IPS-NIHi7 (cell line): ENCODE measurements around the gene DGKG.

Source experiments
- DNase-seq: peaks from one replicate; pipeline ENCODE4 v3.0.0; 2012; ENCODE audit warnings: mixed read lengths; ENCODE audit errors: extremely low spot score

DGKG gene

DNA sequence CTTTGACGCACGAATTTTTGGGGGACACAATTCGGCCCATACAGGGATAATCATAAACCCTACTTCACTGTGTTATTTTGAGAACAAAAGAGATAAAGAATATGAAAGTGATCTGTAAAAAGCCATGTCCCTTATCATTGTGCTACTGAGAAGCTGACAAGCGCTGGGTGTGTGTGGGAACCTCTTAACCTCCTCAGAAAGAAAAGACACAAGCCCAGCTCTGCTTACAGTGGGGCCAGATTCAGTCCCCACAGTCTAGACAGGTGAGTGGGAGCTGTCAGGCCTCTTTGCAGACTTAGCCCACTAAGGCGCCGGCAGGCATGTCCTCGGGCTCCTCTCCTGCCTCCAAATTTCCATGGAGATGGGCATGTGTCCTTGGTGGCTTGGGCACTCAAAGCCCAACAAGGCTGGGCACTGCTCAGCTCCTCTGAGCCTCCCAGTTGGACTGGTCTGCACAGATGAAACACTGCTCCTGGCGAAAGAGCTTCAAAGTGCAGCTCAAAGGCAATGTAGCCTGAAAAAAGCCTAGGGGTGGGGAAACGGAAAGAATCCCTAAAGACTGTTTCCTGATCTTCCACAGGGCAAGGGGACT is 188.7 kb downstream of the DGKG start:
- no peak for DNase-seq

DNA sequence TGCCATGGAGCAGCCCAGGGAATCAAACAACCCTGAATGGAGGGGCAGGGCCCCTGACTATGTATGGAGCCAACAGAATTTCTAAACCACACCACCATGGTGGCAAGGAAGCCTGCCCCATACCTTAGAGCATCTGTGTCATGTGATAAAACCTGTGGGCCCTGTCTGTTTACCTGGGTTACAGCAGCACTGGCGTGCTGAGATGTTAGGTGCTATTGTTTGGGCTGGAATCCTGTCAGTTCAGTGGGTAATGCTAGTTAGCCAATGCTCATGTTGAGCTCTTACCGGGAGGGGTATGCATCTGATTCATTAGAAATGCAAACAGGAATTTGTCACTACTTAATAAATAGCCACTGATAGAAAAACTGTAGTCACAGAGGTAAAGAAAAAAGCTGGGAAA is 189.7 kb downstream of the DGKG start:
- DNase-seq = no peak

DNA sequence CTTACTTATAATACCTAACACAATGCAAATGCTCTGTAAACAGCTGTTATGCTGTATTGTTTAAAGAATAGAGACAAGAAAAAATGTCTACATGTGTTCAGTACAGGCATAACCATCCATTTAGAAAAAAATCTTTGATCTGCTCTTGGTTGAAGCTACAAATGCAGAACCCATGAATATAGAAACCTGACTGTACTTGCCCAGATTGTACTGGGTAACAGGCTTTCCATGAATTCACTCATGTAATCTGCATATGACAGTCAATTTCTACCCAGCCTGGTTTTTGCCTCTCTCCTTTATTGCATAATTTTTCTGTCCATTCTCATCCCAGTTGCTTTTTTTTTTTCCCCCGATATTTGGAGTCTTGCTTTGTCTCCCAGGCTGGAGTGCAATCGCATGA is 190.5 kb downstream of the DGKG start:
- no peak for DNase-seq

DNA sequence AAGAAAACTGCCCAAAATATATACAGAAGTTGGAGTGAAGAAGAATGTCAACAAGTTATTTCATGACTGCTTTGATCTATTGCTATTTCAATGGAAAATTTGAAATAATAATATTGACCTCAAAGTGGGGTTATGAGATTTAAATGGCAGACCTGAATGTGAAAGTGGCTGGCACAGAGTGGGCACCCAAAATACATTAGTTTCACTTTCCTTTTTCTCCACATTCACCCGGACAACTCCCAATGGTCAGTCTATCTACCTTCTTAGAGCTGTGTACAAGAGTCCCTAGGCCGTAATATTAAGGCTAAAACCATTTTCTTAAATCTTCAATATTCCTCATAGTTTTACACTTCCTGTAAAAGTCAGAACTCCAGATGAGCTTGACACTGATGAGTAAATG is 191.5 kb downstream of the DGKG start:
- no peak for DNase-seq

DNA sequence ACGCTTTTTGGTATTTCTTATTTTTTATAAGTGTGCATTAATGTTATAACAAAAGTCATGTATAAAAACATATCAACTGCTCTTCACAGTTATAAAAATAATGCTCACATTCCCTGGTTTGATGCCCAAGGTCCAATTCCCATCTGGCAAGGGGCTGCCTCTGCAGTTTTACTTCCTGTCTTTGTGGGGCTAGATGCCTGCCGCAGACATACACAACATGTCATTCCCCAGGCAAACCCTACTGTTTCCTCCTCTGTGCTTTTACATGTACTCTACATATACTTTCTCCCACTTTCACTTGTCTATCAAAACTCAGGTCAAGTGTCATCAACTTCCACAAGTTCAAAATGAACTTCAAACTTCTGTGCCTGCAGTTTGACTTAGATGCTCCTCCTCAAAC is 192.7 kb downstream of the DGKG start:
- DNase-seq = no peak

DNA sequence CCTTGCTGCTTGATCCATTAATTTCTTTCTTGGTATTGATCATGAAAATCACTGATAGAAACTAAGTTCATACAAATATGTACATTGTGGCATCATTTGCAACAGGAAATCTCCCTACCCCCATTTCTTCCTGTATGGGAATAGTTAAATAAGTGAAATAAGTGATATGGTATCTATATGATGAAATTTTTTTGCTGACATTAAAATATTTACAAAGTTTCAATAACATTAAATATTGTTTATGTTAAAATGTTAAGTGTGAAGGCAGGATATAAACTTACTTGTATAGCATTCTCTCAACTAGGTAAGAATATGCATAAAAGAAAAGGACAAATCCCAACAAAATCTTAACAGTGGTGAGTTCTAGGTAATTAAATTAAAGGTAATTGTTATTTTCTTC is 193.1 kb downstream of the DGKG start:
- no peak for DNase-seq

DNA sequence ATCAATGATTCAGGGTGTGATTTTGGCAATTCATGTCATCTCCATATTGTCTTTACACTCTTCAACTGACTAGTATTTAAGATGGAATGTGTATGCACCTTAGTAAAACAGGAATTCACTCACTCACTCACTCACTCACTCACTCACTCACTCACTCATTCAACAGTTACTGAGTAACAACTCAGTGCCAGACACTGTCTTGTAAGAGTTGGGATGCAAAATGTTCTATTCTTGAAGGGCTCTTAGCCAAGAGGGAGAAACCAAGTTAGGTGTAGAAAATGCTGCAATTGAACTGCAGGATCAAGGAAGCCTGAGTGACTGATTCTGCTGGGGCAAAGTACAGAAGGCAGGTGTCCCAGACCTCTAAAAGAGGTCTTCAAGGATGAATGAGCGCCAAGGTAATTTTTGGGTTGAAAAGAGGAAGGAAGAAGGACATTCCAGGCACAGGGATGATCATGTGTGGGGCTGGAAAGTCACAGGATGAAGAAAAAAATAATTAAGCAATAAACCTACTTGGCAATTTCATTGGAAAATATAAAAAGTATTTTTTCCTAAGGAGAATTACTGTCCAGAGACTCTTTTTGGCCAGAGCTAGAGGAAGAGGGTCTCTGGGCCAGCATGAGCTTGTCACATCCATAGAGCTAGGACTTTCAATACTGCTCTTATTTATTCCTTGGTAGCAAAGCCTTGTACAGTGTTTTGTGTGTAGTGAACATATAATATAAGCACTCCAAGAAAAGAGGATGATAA is 194.2 kb downstream of the DGKG start:
- DNase-seq = no peak

DNA sequence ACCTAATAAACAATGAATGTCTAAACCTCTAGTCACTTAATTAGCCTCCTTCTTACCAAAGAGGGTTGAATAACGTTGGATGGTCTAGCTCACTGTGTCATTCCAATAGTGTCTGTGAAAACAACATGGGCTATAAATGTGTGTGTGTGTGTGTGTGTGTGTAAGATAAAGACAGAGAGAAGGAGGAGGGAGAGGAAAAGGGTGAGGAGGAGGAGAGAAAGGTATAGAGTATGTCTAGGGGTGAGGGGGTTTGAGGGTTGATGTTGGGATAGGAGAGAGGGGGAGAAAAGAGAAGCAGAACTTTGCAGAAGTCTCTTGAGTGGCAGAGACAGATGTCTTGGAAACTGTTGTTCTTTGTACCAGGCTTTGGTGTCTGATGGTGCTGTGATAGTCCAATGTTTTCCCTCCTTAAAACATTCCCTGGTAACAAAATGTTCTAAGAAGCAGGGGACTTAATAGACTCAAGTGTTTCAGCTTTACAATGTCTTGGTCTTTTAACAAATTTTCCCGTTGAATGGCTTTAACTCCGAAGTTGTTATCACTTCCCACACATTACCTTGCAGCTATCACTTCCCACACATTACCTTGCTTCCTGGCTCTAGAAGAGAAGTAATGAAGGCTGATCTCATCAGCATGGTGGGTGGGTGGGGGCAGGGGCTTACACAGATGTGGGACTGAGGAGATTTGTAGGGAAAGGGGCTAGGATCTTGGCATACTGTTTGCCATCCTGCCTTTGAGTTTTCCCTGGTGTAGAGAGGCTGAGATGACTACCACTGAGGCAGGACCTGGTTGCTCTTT is 195.3 kb downstream of the DGKG start:
- DNase-seq = no peak

DNA sequence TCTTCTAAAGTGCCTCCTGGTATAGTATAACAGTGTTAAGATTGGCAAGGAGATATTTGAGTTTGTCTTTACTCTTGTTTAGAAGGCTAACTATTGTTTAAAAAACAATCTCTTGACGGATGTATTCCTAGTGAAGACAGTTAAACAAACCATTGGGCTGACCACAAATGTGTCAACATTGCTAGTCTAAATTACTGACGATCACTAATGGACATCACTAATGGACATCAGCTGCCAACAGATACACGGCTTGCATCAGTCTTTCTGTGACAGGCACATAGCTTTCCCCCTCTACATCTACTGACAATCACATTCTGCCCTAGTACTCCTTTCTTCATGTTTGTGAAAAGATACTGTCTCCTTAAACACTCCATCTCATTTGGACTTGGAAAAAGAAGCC is 196.0 kb downstream of the DGKG start:
- no peak for DNase-seq

DNA sequence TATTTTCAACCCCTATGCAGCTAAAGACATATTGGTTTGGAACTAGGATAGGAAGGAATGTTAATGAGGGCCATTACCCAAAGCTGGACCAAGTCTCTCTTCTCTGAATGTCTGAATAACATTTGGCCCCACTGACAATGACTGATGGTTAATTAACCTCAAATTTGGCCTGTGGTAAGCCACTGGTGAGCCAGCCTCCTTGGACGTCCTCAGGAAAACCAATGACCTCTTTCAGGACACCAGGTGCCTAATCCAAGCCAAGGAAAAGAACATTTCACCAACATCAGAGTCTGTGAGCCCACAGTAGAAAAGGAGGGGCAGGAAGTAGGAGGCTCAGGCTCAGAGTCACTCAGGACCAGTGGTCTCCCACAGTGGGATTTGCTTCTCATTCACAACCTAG is 196.7 kb downstream of the DGKG start:
- no peak for DNase-seq

DNA sequence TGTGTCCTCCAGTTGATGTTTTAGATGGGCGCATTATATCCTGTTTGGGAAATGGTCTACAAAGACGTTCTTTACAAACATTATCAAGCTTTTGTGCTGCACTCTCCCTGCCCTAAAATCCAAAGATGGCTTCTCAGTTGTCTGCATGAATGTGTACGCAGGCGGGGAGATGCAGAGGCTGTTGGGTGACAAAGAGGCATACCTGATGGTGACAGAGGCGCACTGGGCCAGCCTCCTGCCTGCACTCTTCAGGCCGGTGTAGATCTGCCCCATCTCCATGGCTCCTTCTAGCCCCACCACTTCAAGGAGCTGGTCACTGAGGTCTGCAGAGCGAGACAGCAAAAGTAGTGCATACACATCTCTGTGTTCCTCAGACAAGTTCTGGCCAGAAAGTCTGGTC is 197.3 kb downstream of the DGKG start:
- DNase-seq = no peak

DNA sequence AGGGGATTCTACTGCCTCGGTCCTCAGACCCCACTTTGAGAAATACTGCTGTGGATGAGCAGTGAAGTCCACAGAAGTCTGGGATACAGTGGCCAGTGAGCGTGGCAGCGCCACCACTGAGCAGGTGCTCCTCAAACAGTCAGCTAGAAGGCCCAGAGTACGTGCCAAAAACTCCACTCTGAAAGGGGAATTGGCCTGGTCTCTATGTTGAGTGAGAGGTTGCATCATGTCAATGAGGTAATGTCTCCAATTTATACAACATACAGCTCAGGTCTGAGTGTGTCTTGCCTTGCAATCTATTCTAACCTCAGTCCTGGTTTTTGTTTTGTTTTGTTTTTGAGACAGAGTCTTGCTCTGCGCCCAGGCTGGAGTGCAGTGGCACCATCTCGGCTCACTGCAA is 199.8 kb downstream of the DGKG start:
- no peak for DNase-seq

DNA sequence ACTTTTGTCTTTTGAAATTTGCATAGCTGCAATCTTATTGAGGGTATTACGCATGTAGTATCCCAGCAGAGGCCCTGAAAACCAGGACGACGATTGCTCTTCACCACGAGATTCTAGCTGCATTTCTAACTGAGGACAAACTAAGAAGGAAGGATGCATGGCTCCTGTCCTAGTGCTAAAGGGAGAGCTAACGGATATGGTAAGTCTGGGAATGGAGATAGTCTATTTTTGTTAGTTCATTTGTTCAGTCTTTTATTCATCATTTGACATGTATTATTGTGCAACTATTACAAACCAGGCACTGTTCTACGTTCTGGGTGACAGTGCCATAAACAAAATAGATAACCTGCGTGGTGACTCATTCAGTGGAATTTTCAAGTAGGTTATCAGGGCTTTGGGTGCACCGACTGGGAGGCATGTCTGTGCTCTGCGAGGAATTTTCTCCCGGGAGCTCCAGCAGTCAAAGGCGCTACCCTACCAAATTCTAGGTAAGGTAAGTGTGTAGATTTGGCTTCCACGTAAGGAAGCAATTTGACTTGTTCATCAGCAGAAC is 201.3 kb downstream of the DGKG start:
- DNase-seq = no peak

DNA sequence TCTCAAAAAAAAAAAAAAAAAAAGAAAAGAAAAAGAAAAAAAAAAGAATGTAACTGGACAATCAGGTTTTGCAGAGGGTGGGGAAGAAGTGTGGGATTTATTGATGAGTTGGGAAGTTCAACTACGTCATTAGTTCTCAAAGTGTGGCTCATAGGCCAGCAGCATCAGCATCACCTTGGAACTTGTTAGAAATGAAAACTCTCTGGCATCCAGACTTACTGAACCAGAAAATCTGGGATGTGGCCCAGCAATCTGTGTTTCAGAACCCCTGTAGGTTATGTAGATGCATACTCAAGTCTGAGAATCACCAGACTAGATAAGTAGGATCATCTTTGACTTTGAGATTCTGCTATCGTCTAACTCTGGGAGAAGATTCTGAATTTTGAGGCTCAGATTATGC is 207.4 kb downstream of the DGKG start:
- no peak for DNase-seq

DNA sequence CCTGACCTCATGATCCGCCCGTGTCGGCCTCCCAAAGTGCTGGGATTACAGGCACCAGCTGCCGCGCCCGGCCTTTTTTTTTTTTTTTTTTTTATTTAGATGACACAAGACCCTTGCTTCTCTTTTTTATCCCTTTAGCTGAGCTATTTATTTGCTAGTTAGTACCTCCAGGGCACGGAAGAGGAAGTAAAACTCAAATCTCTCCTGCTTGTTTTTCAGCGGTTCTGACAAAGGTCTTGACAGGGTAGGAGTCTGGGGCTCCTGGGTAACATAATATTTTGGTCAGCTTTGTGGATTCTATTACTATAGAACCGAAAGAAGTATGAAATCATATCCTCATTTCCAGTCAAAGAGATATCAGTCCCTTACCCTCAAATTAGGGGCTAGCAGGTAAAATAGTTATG is 209.1 kb downstream of the DGKG start:
- DNase-seq = no peak

DNA sequence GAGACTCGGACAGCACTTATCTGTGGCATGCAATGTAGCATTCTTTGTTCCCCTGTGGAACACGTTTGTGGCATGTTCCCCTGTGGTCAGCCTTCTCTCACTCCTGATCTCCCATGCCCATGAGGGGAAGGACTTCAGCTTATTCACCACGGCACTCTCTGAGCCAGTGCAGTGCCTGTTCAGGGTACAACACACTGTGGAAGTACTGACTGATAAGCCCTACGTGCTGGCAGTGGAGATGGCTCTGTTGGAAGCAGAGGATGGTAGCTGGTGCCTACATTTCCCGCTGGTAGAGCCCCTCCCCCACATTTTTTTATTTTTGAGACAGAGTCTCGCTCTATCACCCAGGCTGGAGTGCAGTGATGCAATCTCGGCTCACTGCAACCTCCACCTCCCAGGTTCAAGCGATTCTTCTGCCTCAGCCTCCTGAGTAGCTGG is 209.7 kb downstream of the DGKG start:
- no peak for DNase-seq

DNA sequence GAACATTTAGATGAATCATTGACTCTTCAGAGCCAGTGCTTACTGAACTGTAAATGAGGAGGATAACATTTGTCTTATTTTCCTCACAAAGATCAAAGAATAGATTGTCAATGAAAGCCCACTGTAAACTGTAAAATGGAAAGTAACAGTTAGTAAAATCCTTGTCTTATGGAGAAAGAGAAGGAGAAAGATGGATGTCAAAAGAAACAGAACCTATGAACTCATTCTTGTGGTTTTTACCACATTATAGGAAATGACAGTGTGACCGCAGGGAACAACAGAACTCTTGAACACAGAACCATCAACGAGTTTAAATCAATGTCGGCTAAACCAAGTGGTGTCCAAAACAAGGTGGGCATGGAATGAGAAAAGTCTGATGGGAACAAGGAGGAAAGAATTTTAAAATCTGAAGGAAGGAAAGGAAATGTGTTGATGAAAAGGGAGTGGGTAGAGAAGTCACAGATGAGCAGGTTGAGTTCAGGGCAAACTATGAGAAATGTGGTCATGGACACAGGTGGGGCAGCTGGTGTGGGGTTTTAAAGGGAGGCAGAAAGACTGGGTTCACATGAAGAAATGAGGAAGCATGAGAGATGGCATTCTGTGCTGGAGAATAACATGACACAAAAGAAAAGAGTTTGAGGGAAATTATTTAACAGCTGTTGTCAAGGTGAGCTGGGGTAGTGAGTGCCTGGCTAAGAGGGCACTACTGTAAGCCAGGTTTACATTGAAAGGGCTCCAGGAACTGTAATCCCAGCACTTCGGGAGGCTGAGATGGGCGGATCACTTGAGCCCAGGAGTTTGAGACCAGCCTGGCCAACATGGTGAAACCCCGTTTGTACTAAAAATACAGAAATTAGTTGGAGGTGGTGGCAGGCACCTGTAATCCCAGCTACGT is 210.7 kb downstream of the DGKG start:
- DNase-seq = no peak

DNA sequence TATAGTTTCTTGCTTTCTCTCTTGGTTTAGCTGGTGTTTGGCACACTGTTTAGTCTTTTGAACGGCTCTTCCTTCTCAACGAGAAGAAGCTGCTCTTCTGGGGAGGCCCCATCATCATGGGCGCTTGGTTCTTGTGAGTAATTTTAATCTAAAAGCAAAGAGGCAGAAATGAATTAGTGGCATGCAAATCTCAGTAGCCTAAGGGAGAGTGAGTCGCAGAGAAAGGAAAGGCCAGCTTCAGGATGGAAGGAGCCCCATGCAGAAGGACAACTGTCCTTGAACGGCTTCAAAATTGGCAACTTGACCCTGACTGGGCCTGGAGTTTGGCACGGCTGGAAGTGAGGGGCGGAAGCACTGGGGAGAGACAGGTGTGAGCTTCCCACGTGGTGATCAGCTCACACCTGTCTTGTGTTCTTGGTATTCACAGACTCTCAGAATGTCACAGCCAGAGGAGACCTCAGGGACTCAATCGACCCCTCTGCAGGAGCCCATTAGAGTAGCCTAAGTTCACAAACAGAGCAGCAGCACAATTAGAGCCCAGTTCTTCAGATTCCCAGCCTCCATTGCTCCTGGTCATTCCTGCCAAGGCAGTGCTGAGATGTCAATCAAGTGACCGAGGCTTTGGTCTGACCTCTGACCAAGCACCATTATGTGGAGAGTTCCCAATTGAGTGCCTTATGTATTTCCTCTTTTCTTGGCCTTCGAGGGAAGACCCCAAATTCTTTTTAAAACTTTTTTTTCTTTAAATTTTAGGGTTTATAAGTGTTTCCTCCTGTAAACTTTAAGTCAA is 211.8 kb downstream of the DGKG start:
- no peak for DNase-seq

DNA sequence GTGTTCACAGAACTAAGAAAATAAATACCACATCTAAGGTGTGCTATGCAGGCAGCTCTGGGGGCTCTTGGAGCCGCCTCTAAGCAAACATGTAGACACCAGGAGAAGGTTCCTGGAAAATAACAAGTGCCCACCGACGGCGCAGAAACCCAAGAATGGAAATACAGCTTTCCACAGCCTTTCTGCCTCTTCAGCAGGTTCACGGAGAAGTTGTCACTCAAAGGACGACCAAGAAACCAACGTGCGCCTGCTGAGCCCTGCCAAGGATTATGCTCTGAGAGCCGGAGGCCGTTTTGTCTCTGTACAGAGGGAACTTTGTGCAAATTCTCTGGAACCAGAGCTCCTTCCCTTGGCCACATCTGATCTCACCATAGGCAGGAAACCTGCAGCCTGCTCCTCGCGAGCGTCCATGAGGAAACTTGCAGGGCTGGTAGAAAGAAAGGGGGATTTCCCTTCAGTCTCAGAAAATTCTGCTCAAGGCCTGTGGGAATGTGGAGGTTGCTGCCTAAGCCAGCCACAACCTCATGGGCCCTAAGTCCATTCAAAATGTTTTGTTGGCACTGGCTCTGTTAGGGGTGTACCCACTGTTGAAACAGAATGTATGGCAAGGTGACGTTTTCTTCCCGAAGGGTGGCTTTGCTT is 212.6 kb downstream of the DGKG start:
- DNase-seq = no peak

DNA sequence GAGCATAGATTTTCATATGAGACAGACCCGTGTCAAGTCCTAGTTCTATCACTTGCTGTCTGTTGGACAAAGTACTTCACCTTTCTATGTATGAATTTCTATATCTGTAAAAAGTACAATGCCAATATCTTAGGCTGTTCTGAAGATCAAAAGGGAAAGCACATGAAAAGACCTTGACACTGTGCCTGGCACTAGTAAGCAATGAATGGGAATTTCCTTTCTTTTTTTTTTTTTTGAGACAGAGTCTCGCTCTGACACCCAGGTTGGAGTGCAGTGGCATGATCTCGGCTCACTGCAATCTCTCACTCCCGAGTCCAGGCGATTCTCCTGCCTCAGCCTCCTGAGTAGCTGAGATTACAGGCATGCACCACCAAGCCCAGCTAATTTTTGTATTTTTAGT is 217.8 kb downstream of the DGKG start:
- no peak for DNase-seq
